Adrenal gland (tissue), 12 donors: ENCODE results near the gene MYOCD. TPM values are rescaled to one million over a fixed set of nuclear protein-coding genes. Genes with fewer than 3 reads are reported as not detected.
A peak's percentile ranks its signal among the peaks of the same experiment; 100 is the strongest.

ENCODE experiments used
- DNase-seq, 7 donors: peaks; one replicate each; pipeline ENCODE4 v3.0.0-alpha.2; 2019 to 2020
- H3K27ac ChIP-seq, 5 donors: fragments of 200-600 bp; sonication (generic) in 4 of 5; 1 replicate in 3 of 5; 2 replicates in 2 of 5; pipeline versions ENCODE4 v1.5.1 to v1.8.0; 2016 to 2020; ENCODE audit warnings: mild to moderate bottlenecking in 1 of 5
- H3K27me3 ChIP-seq: fragments of 200-600 bp; 2 replicates; pipeline ENCODE4 v1.8.0; 2021
- H3K36me3 ChIP-seq, 2 donors: fragments of 200-600 bp; replicated peaks in 1 of 2; 1 replicate in 1 of 2; 2 replicates in 1 of 2; pipeline versions ENCODE4 v1.5.1 to v1.8.0; 2018 to 2022
- H3K4me1 ChIP-seq, 2 donors: fragments of 200-600 bp; replicated peaks in 1 of 2; 1 replicate in 1 of 2; 2 replicates in 1 of 2; pipeline versions ENCODE4 v1.5.1 to v1.8.0; 2018 to 2021
- H3K4me3 ChIP-seq, 4 donors: fragments of 200-600 bp; sonication (generic) in 3 of 4; one replicate each; pipeline ENCODE4 v1.5.1; 2016 to 2018
- H3K9me3 ChIP-seq, 3 donors: fragments of 200-600 bp; sonication (generic) in 1 of 3; replicated peaks in 1 of 3; 1 replicate in 2 of 3; 2 replicates in 1 of 3; pipeline versions ENCODE4 v1.5.1 to v1.8.0; 2016 to 2021
- POLR2A ChIP-seq, 2 donors: fragments of 450-650 bp; IDR thresholded peaks; one replicate each; pipeline ENCODE4 v1.6.1; 2017; ENCODE audit warnings: antibody characterized with exemption in 2 of 2, mild to moderate bottlenecking in 2 of 2, moderate library complexity in 1 of 2
- WGBS, 4 donors: extraction: QIAGEN DNeasy Blood & Tissue Kit in 2 of 4; methylation state at CpG; one replicate each; pipeline versions ENCODE4 v1.1.5 to v1.1.7; 2013 to 2017; 5-methylcytosine and 5-hydroxymethylcytosine counted together
- intact Hi-C, 2 donors: fragments of 100-400 bp; cut with DNase I; formaldehyde crosslinking; loops; one replicate each; pipeline versions ENCODE4 v1.14.1 to v1.15.0; 2022 to 2023
- polyA plus RNA-seq, 3 donors: library from polyadenylated mRNA; stranded (reverse); fragments of 200-250 nt in 2 of 3; fragments of 350-450 nt in 1 of 3; fragmentation: Illumina TruSeq in 1 of 3; extraction: RNeasy Lipid Tissue Mini Kit (QIAGEN cat#74804) in 1 of 3; gene quantifications; one replicate each; pipeline ENCODE4 v1.2.3, GENCODE V29; 2013 to 2014
- total RNA-seq, 9 donors: library from RNA; depleted of rRNA in 4 of 9; stranded (reverse); fragments of >200 nt in 4 of 9; fragments of 120-200 nt in 1 of 9; fragmentation: NEBNext Ultra II Directional in 1 of 9; extraction: Animal tissue kit (Norgen Biotek cat#: 25700) in 1 of 9; gene quantifications; one replicate each; pipeline versions ENCODE4 v1.1.0 to v1.2.4, GENCODE V29; 2013 to 2023
- TF ChIP-seq, protein P1 (sequence below), 6 experiments: fragments of 450-650 bp in 4 of 6; fragments of 200-600 bp in 2 of 6; sonication (generic) in 1 of 6; IDR thresholded peaks; 1 replicate in 5 of 6; 2 replicates in 1 of 6; pipeline versions ENCODE4 v1.5.1 to v1.8.0; 2016 to 2021; ENCODE audit warnings: antibody characterized with exemption in 6 of 6, mild to moderate bottlenecking in 2 of 6, moderate library complexity in 1 of 6
- donor health status: healthy with polysubstance abuse.
- donor health status: Bipolar disorder and iron deficiency.
- donor health status: DM: yes; HTN: yes; CAD: no.
- donor health status: DM: no; HTN: no; CAD: no.
- donor health status: DM: no; HTN: no; CAD: no.
- donor health status: DM: yes; HTN: yes; CAD: no.

MYOCD gene
- total and polyA plus RNA-seq, 12 donors: 0.18 to 4.3 (median 0.97) TPM

- no peak overlapping the region for H3K4me3 ChIP-seq
- no peaks in the 10 kb centered on the region for H3K27me3 ChIP-seq
- 64 to 70% (median 65%) methylated on average over 4 of the region's 4 CpGs for WGBS, 4 donors
- no peak for DNase-seq
- H3K4me1 ChIP-seq: no peaks in the 10 kb centered on the region
- intact Hi-C loops: no loop called here
- no peak for TF ChIP-seq POLR2A (IDR thresholded peaks at IDR 0.05)
- TF ChIP-seq, protein P1, sequence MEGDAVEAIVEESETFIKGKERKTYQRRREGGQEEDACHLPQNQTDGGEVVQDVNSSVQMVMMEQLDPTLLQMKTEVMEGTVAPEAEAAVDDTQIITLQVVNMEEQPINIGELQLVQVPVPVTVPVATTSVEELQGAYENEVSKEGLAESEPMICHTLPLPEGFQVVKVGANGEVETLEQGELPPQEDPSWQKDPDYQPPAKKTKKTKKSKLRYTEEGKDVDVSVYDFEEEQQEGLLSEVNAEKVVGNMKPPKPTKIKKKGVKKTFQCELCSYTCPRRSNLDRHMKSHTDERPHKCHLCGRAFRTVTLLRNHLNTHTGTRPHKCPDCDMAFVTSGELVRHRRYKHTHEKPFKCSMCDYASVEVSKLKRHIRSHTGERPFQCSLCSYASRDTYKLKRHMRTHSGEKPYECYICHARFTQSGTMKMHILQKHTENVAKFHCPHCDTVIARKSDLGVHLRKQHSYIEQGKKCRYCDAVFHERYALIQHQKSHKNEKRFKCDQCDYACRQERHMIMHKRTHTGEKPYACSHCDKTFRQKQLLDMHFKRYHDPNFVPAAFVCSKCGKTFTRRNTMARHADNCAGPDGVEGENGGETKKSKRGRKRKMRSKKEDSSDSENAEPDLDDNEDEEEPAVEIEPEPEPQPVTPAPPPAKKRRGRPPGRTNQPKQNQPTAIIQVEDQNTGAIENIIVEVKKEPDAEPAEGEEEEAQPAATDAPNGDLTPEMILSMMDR (IDR thresholded peaks at IDR 0.05): no peak
- no peaks in the 10 kb centered on the region for H3K9me3 ChIP-seq
- no peaks in the 10 kb centered on the region for H3K36me3 ChIP-seq
- no peak overlapping the region for H3K27ac ChIP-seq
Observed at GRCh38 chr17:12768255-12768654, 102.6 kb downstream of the MYOCD start.

- intact Hi-C loops: no loop called here
- no peak for TF ChIP-seq POLR2A (IDR thresholded peaks at IDR 0.05)
- TF ChIP-seq, protein P1 (IDR thresholded peaks at IDR 0.05): no peak
- Histone ChIP-seq H3K4me3 (no peak overlapping the region), H3K4me1 (no peaks in the 10 kb centered on the region), H3K9me3 (no peaks in the 10 kb centered on the region), H3K27ac (no peak overlapping the region), H3K36me3 (no peaks in the 10 kb centered on the region), H3K27me3 (no peaks in the 10 kb centered on the region)
- DNase-seq: no peak
- WGBS, 4 donors: 90 to 95% (median 92%) methylated on average over 6 of the region's 6 CpGs
Observed at GRCh38 chr17:12769981-12770380, 104.3 kb downstream of the MYOCD start.

GRCh38 chr17:12773153-12773552 lies 107.5 kb downstream of the MYOCD start:
- DNase-seq: no peak
- no peak overlapping the region for H3K4me3 ChIP-seq
- no peaks in the 10 kb centered on the region for H3K36me3 ChIP-seq
- no peaks in the 10 kb centered on the region for H3K27me3 ChIP-seq
- no peak for TF ChIP-seq POLR2A (IDR thresholded peaks at IDR 0.05)
- TF ChIP-seq, protein P1 (IDR thresholded peaks at IDR 0.05): no peak
- H3K27ac ChIP-seq: no peak overlapping the region
- H3K9me3 ChIP-seq: no peaks in the 10 kb centered on the region
- 53 to 79% (median 66%) methylated on average over 1 of the region's 1 CpG for WGBS, 4 donors
- H3K4me1 ChIP-seq: no peaks in the 10 kb centered on the region
- intact Hi-C loops: no loop called here

DNA sequence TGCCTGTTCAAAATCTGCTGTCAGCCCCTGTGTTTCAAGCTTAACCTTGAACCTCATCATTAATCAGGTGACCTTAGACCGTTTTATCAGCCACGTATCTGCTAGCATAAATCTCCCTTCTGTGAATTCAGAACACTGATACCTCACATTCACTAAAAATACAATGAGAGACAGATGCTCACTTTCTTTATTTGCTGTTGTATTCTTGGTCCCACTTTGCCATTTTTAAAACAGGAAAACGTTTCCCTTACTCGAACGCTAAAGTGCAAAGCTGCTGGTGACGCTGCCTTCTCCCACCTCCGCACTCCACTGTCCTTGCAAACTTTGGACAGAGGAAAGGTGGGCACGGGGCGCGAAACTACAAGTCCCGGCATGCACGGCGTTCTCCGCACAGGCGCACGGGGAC lies 123.4 kb downstream of the MYOCD start:
- H3K27me3 ChIP-seq: peaks cover 10% of the 10 kb centered on the region
- no peaks in the 10 kb centered on the region for H3K9me3 ChIP-seq
- peak in 3 of 7 donors; percentile 18 to 72 (median 48) for DNase-seq
- TF ChIP-seq, protein P1 (IDR thresholded peaks at IDR 0.05): no peak
- no peak for TF ChIP-seq POLR2A (IDR thresholded peaks at IDR 0.05)
- peak overlapping the region in 2 of 4 donors; percentile 23 to 64 for H3K4me3 ChIP-seq
- no peaks in the 10 kb centered on the region for H3K36me3 ChIP-seq
- no peaks in the 10 kb centered on the region for H3K4me1 ChIP-seq
- intact Hi-C loops: no loop called here
- H3K27ac ChIP-seq: no peak overlapping the region
- 0 to 1% (median 0%) methylated on average over 14 to 16 of the region's 16 CpGs for WGBS, 4 donors
